RWPE2 (cell line): ENCODE data around the gene MRPS10.
"Not testable (repeated sequence)": the region's sequence is repeated elsewhere in the genome, so short reads cannot be mapped to it uniquely, and the experiment has no call there.

Experiments
- ATAC-seq: fragments of 200-7000 bp; cut with Tn5 transposase; 3 replicates; pipeline ENCODE4 v1.9.1; 2021; ENCODE audit warnings: low read depth
- DNase-seq: peaks from one replicate; pipeline ENCODE4 v3.0.0-alpha.2; 2020; ENCODE audit warnings: low spot score
- H3K27ac ChIP-seq: fragments of 450-650 bp; 2 replicates; pipeline ENCODE4 v1.5.1; 2017; ENCODE audit warnings: mild to moderate bottlenecking; ENCODE audit not compliant: poor library complexity, severe bottlenecking
- H3K27me3 ChIP-seq: fragments of 250-450 bp; sonication (Bioruptor Pico); 2 replicates; pipeline ENCODE4 v1.5.1; 2021; ENCODE audit warnings: mild to moderate bottlenecking, moderate library complexity; ENCODE audit not compliant: insufficient read depth, poor library complexity, severe bottlenecking
- H3K36me3 ChIP-seq: fragments of 250-450 bp; sonication (Bioruptor Pico); 2 replicates; pipeline ENCODE4 v1.5.1; 2020; ENCODE audit warnings: low read depth, mild to moderate bottlenecking, moderate library complexity
- H3K4me1 ChIP-seq: fragments of 250-450 bp; sonication (Bioruptor Pico); 2 replicates; pipeline ENCODE4 v1.5.1; 2021; ENCODE audit warnings: mild to moderate bottlenecking, moderate library complexity; ENCODE audit not compliant: insufficient read depth, poor library complexity, severe bottlenecking
- H3K4me3 ChIP-seq: fragments of 250-450 bp; sonication (Bioruptor Pico); 2 replicates; pipeline ENCODE4 v1.5.1; 2021; ENCODE audit warnings: mild to moderate bottlenecking, moderate library complexity; ENCODE audit not compliant: severe bottlenecking
- H3K9me3 ChIP-seq: fragments of 250-450 bp; sonication (Bioruptor Pico); 2 replicates; pipeline ENCODE4 v1.5.1; 2021; ENCODE audit warnings: mild to moderate bottlenecking, moderate library complexity; ENCODE audit not compliant: severe bottlenecking
- CTCF ChIP-seq: fragments of 450-650 bp; IDR thresholded peaks from one replicate; pipeline ENCODE4 v1.5.1; 2017; ENCODE audit warnings: mild to moderate bottlenecking, moderate library complexity; ENCODE audit not compliant: poor library complexity, severe bottlenecking

The MRPS10 gene

DNA sequence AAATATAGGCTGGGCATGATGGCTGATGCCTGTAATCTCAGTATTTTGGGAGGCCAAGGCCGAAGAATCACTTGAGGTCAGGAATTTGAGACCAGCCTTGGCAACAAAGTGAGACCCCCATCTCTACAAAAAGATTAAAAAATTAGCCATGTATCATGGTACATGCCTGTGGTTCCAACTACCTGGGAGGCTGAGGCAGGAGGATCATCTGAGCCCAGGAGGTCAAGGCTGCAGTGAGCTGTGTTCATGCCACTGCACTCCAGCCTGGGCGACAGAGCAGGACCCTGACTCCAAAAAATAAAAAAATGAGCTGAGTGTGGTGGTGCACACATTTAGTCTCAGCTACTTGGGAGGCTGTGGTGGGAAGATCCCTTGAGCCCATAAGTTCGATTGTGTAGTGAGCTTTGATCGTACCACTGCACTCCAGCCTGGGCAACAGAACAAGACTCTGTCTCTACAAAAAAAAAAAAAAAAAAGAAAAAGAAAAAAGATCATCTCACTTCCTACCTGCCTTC is 12.8 kb downstream of the MRPS10 start:
- peaks cover 60% of the 10 kb centered on the region for H3K36me3 ChIP-seq
- no peak for TF ChIP-seq CTCF

GRCh38 chr6:42203183-42203582 is 14.5 kb downstream of the MRPS10 start:
- no peak for ATAC-seq
- no peak for DNase-seq
- no peak overlapping the region for H3K27ac ChIP-seq
- H3K9me3 ChIP-seq: no peaks in the 10 kb centered on the region
- no peak for TF ChIP-seq CTCF
- no peaks in the 10 kb centered on the region for H3K27me3 ChIP-seq
- peaks cover 13% of the 10 kb centered on the region for H3K4me1 ChIP-seq
- H3K36me3 ChIP-seq: peaks cover 43% of the 10 kb centered on the region
- no peak overlapping the region for H3K4me3 ChIP-seq

More for the DNA sequence above, 12.8 kb downstream of the MRPS10 start:
- H3K27me3 ChIP-seq: no peaks in the 10 kb centered on the region
- ATAC-seq: no peak
- no peak overlapping the region for H3K4me3 ChIP-seq
- H3K27ac ChIP-seq: peak overlapping the region; percentile 26
- no peak for DNase-seq
- H3K9me3 ChIP-seq: no peaks in the 10 kb centered on the region
- peaks cover 7% of the 10 kb centered on the region for H3K4me1 ChIP-seq

DNA sequence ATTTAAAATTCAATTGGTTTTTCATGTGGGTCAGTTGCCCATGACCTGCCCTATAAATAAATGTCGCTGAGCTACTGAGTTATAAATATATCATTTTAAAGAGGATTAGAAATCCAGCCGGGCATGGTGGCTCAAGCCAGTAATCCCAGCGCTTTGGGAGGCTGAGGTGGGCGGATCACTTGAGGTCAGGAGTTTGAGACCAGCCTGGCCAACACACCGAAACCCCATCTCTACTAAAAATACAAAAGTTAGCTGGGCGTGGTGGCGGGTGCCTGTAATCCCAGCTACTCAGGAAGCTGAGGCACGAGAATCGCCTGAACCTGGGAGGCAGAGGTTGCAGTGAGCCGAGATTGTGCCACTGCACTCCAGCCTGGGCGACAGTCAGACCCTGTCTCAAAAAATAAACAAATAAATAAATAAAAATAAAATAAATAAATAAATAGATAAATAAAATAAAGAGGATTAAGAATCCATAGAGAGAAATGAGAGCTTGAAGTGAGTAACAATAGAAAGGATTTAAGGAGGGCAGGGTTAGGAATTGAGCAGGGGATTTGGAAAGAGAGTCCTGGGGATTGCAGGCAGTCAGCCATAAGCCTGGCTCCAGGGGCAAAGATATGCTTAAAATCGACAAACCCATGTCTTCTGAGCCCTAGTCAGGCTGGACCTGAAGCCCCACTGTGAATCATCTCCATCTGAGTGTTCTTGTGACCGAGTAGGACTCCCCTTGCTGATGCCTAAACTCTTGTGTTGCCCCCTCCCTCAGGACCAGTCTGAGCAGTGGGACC is 15.3 kb downstream of the MRPS10 start:
- Histone ChIP-seq H3K36me3 (peaks cover 34% of the 10 kb centered on the region), H3K4me1 (peaks cover 19% of the 10 kb centered on the region)
- DNase-seq, H3K27ac ChIP-seq, H3K4me3 ChIP-seq, H3K9me3 ChIP-seq, ATAC-seq, H3K27me3 ChIP-seq: not testable (repeated sequence)

GRCh38 chr6:42201382-42201781 is 16.3 kb downstream of the MRPS10 start:
- Histone ChIP-seq H3K27ac (peak overlapping the region; percentile 50), H3K27me3 (no peaks in the 10 kb centered on the region), H3K4me1 (peaks cover 19% of the 10 kb centered on the region), H3K36me3 (peaks cover 28% of the 10 kb centered on the region), H3K9me3 (no peaks in the 10 kb centered on the region), H3K4me3 (no peak overlapping the region)
- TF ChIP-seq CTCF: no peak
- ATAC-seq (no peak), DNase-seq (no peak)

DNA sequence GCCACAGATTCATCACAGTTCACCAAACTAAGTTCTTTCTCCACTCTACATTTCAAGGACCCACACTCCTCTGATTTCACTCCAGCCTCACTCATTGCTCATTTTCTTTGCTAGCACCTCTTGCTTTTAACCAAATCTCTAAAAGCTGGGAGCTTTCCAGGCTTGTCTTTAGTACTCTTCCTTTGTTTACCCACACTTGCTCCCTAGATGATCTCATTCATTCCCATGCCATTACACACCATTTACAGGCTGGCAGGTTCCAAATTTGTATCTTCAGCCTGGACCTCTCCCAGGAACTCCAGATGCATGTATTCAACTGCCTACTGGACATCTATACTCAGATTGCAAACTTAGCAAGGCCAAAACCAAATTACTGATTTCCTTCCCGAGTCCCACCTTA is 17.6 kb downstream of the MRPS10 start:
- DNase-seq (no peak), ATAC-seq (peak; percentile 79)
- Histone ChIP-seq H3K4me3 (no peak overlapping the region), H3K36me3 (peaks cover 17% of the 10 kb centered on the region), H3K27ac (peak overlapping the region; percentile 50), H3K27me3 (no peaks in the 10 kb centered on the region), H3K9me3 (no peaks in the 10 kb centered on the region), H3K4me1 (peaks cover 19% of the 10 kb centered on the region)
- no peak for TF ChIP-seq CTCF
